ENCODE results near the gene CACNA1A. TPM values are rescaled to one million over a fixed set of nuclear protein-coding genes. Genes with fewer than 3 reads are reported as not detected.

The CACNA1A gene
- total and polyA plus RNA-seq, 2 experiments from 2014 or later: 3.0 to 8.5 TPM

DNA sequence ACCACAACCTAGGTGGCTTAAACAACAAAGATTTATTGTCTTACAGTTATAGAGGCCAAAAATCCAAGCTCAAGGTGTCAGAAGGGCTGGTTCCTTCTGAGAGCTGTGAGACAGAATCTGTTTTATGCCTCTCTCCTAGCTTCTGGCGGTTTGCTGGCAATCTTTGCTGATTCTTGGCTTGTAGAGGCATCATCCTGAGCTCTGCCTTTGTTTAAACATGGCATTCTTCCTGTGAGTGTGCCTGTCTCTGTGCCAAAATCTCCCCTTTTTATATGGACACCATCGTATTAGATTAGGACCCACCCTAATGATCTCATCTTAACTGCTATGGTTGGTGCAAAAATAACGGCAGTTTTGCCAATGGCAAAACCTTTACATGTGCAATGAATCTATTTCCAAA lies 169.1 kb downstream of the CACNA1A start:
- H4K20me1 ChIP-seq (ENCODE audit: insufficient read depth): no peaks in the 10 kb centered on the region
- WGBS, 2 experiments (ENCODE audit: low coverage in 1 of 2, low lambda C conversion rate in 2 of 2, missing lambda C conversion rate in 2 of 2): 30 to 32% methylated on average over 3 of the region's 3 CpGs
- DNase-seq: no peak
- H3K4me2 ChIP-seq (ENCODE audit: unreplicated experiment): no peak overlapping the region
- no peak overlapping the region for H3K4me3 ChIP-seq
- H3K36me3 ChIP-seq (ENCODE audit: low read depth): no peaks in the 10 kb centered on the region
- H3K9me3 ChIP-seq (ENCODE audit: low read depth): no peaks in the 10 kb centered on the region
- H3F3A ChIP-seq (ENCODE audit: insufficient read depth): no peaks in the 10 kb centered on the region
- H3K9me2 ChIP-seq (ENCODE audit: insufficient read depth): no peaks in the 10 kb centered on the region
- H2AFZ ChIP-seq: no peak overlapping the region
- H3K27me3 ChIP-seq (replicated peaks; ENCODE audit: insufficient read depth): no peaks in the 10 kb centered on the region; the same call in 1 of the 2 replicates
- H3K9ac ChIP-seq: no peak overlapping the region
- no peaks in the 10 kb centered on the region for H3K4me1 ChIP-seq (ENCODE audit: insufficient read depth)
- no peak overlapping the region for H3K27ac ChIP-seq
- TF ChIP-seq EZH2 (IDR thresholded peaks at IDR 0.05; ENCODE audit: insufficient read depth, poor library complexity, severe bottlenecking) (no peak), EZH2phosphoT487 (IDR thresholded peaks at IDR 0.05; ENCODE audit: insufficient read depth, low read depth) (no peak)
- no peaks in the 10 kb centered on the region for H3K79me2 ChIP-seq (ENCODE audit: insufficient read depth)
- in situ Hi-C loops (cut with MboI): no loop called here

- Histone ChIP-seq H3K9me2 (ENCODE audit: insufficient read depth) (no peaks in the 10 kb centered on the region), H4K20me1 (ENCODE audit: insufficient read depth) (no peaks in the 10 kb centered on the region), H2AFZ (no peak overlapping the region), H3K4me1 (ENCODE audit: insufficient read depth) (no peaks in the 10 kb centered on the region), H3K4me3 (no peak overlapping the region), H3K4me2 (ENCODE audit: unreplicated experiment) (no peak overlapping the region), H3K36me3 (ENCODE audit: low read depth) (no peaks in the 10 kb centered on the region), H3K9me3 (ENCODE audit: low read depth) (no peaks in the 10 kb centered on the region), H3F3A (ENCODE audit: insufficient read depth) (no peaks in the 10 kb centered on the region), H3K27me3 (replicated peaks; ENCODE audit: insufficient read depth) (no peaks in the 10 kb centered on the region; the same call in 1 of the 2 replicates), H3K27ac (no peak overlapping the region), H3K9ac (no peak overlapping the region), H3K79me2 (ENCODE audit: insufficient read depth) (no peaks in the 10 kb centered on the region)
- no peak for TF ChIP-seq EZH2phosphoT487 (IDR thresholded peaks at IDR 0.05; ENCODE audit: insufficient read depth, low read depth)
- TF ChIP-seq EZH2 (IDR thresholded peaks at IDR 0.05; ENCODE audit: insufficient read depth, poor library complexity, severe bottlenecking): no peak
- no peak for DNase-seq
- WGBS, 2 experiments (ENCODE audit: low coverage in 1 of 2, low lambda C conversion rate in 2 of 2, missing lambda C conversion rate in 2 of 2): 60 to 70% methylated on average over 7 of the region's 7 CpGs
- in situ Hi-C loops (cut with MboI): no loop called here
Observed at GRCh38 chr19:13334801-13335481, 171.3 kb downstream of the CACNA1A start.

DNA sequence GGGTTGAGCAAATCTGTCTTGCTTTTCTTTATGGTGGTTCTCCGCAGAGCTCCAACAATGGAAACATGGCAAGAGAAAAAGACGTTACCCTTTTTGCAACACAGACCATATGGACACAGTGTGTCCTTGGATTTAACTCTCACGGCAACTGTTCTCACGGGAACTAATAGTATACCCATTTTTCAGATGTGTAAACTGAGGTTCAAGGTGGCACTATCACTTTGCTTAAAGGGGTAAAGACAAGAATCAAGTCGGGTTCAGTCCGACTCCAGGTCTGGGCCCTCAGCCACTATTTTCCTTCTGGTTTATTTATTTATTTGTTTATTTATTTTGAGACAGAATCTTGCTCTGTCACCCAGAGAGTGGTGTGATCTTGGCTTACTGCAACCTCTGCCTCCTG lies 176.0 kb downstream of the CACNA1A start:
- Histone ChIP-seq H4K20me1 (ENCODE audit: insufficient read depth) (no peaks in the 10 kb centered on the region), H3F3A (ENCODE audit: insufficient read depth) (no peaks in the 10 kb centered on the region), H3K27me3 (replicated peaks; ENCODE audit: insufficient read depth) (no peaks in the 10 kb centered on the region), H3K4me1 (ENCODE audit: insufficient read depth) (no peaks in the 10 kb centered on the region), H3K9me2 (ENCODE audit: insufficient read depth) (no peaks in the 10 kb centered on the region), H3K4me3 (no peak overlapping the region), H2AFZ (no peak overlapping the region), H3K27ac (no peak overlapping the region), H3K4me2 (ENCODE audit: unreplicated experiment) (no peak overlapping the region), H3K9ac (no peak overlapping the region), H3K79me2 (ENCODE audit: insufficient read depth) (no peaks in the 10 kb centered on the region), H3K9me3 (ENCODE audit: low read depth) (no peaks in the 10 kb centered on the region), H3K36me3 (ENCODE audit: low read depth) (no peaks in the 10 kb centered on the region)
- 62 to 65% methylated on average over 6 of the region's 6 CpGs for WGBS, 2 experiments (ENCODE audit: low coverage in 1 of 2, low lambda C conversion rate in 2 of 2, missing lambda C conversion rate in 2 of 2)
- in situ Hi-C loops (cut with MboI): no loop called here
- no peak for TF ChIP-seq EZH2phosphoT487 (IDR thresholded peaks at IDR 0.05; ENCODE audit: insufficient read depth, low read depth)
- no peak for TF ChIP-seq EZH2 (IDR thresholded peaks at IDR 0.05; ENCODE audit: insufficient read depth, poor library complexity, severe bottlenecking)
- DNase-seq: no peak

- 45 to 46% methylated on average over 6 of the region's 6 CpGs for WGBS, 2 experiments (ENCODE audit: low coverage in 1 of 2, low lambda C conversion rate in 2 of 2, missing lambda C conversion rate in 2 of 2)
- Histone ChIP-seq H3K4me3 (no peak overlapping the region), H3K9ac (no peak overlapping the region), H4K20me1 (ENCODE audit: insufficient read depth) (no peaks in the 10 kb centered on the region), H3K9me3 (ENCODE audit: low read depth) (no peaks in the 10 kb centered on the region), H3K27me3 (replicated peaks; ENCODE audit: insufficient read depth) (no peaks in the 10 kb centered on the region), H3K36me3 (ENCODE audit: low read depth) (no peaks in the 10 kb centered on the region), H3K9me2 (ENCODE audit: insufficient read depth) (no peaks in the 10 kb centered on the region), H2AFZ (no peak overlapping the region), H3K4me1 (ENCODE audit: insufficient read depth) (no peaks in the 10 kb centered on the region), H3F3A (ENCODE audit: insufficient read depth) (no peaks in the 10 kb centered on the region), H3K27ac (no peak overlapping the region), H3K4me2 (ENCODE audit: unreplicated experiment) (no peak overlapping the region), H3K79me2 (ENCODE audit: insufficient read depth) (no peaks in the 10 kb centered on the region)
- TF ChIP-seq EZH2 (IDR thresholded peaks at IDR 0.05; ENCODE audit: insufficient read depth, poor library complexity, severe bottlenecking): no peak
- no peak for TF ChIP-seq EZH2phosphoT487 (IDR thresholded peaks at IDR 0.05; ENCODE audit: insufficient read depth, low read depth)
- in situ Hi-C loops (cut with MboI): no loop called here
- peak; percentile 3 for DNase-seq
Observed at GRCh38 chr19:13329766-13330165, 176.5 kb downstream of the CACNA1A start.

Measured in GM23248 (cell line).